HEK293 (cell line): ENCODE measurements around the gene TES.

Experiments
- CTCF ChIA-PET: fragments of 350-600 bp; formaldehyde crosslinking; extraction: SDS; loops from one replicate; lab custom pipeline; 2021; ENCODE audit warnings: antibody characterized with exemption; lab: Yijun Ruan, JAX
- POLR2A ChIA-PET: fragments of 300-600 bp; formaldehyde crosslinking; extraction: SDS; loops from one replicate; lab custom pipeline; 2020; ENCODE audit warnings: antibody characterized with exemption, inconsistent platforms; lab: Yijun Ruan, JAX
- H3K27ac ChIP-seq: fragments of 200-500 bp; sonication (Bioruptor generic); 2 replicates; pipeline ENCODE4 v1.5.1; 2014; ENCODE audit warnings: low read depth, low read length, control low read depth, inconsistent platforms; ENCODE audit errors: extremely low read depth
- H3K36me3 ChIP-seq, 2 experiments: fragments of 200-500 bp in 1 of 2; sonication (Bioruptor generic) in 1 of 2; 1 replicate in 1 of 2; 2 replicates in 1 of 2; pipeline ENCODE4 v1.5.1; 2014 to 2017; ENCODE audit warnings: inconsistent platforms in 2 of 2, low read length in 2 of 2; ENCODE audit not compliant: control insufficient read depth in 2 of 2, insufficient read depth in 1 of 2
- H3K4me1 ChIP-seq: fragments of 200-500 bp; sonication (Bioruptor generic); 2 replicates; pipeline ENCODE4 v1.5.1; 2014; ENCODE audit warnings: mild to moderate bottlenecking, low read length, inconsistent platforms; ENCODE audit not compliant: control insufficient read depth, insufficient read depth
- H3K4me3 ChIP-seq: 2 replicates; pipeline ENCODE4 v1.5.1; 2011; ENCODE audit warnings: low read depth, mild to moderate bottlenecking, control low read depth, low read length, moderate library complexity
- H3K9me3 ChIP-seq: fragments of 200-500 bp; sonication (Bioruptor generic); 2 replicates; pipeline ENCODE4 v1.5.1; 2014; ENCODE audit warnings: low read depth, low read length, inconsistent platforms; ENCODE audit not compliant: control insufficient read depth, insufficient read depth
- BCL11B ChIP-seq: fragments of 450-650 bp; formaldehyde crosslinking; IDR thresholded peaks from 2 replicates; pipeline ENCODE4 v1.5.1; 2016; ENCODE audit warnings: low read depth, missing biosample characterization, missing genetic modification characterization
- KLF1 ChIP-seq: fragments of 450-650 bp; formaldehyde crosslinking; IDR thresholded peaks from 2 replicates; pipeline ENCODE4 v1.5.1; 2016; ENCODE audit warnings: missing biosample characterization, missing genetic modification characterization
- KLF16 ChIP-seq: fragments of 450-650 bp; formaldehyde crosslinking; IDR thresholded peaks from 2 replicates; pipeline ENCODE4 v1.5.1; 2017; ENCODE audit warnings: missing biosample characterization, missing genetic modification characterization
- SALL2 ChIP-seq: fragments of 450-650 bp; formaldehyde crosslinking; IDR thresholded peaks from 2 replicates; pipeline ENCODE4 v1.5.0; 2017; ENCODE audit warnings: missing biosample characterization, mild to moderate bottlenecking, missing genetic modification characterization, borderline replicate concordance
- SP2 ChIP-seq: fragments of 450-650 bp; formaldehyde crosslinking; IDR thresholded peaks from 2 replicates; pipeline ENCODE4 v1.5.1; 2016; ENCODE audit warnings: missing biosample characterization, missing genetic modification characterization
- SP7 ChIP-seq: fragments of 450-650 bp; formaldehyde crosslinking; IDR thresholded peaks from 2 replicates; pipeline ENCODE4 v1.5.1; 2016; ENCODE audit warnings: missing biosample characterization, missing genetic modification characterization
- ZBTB17 ChIP-seq: fragments of 450-650 bp; formaldehyde crosslinking; IDR thresholded peaks from 2 replicates; pipeline ENCODE4 v1.5.1; 2016; ENCODE audit warnings: missing biosample characterization, missing genetic modification characterization
- ZBTB21 ChIP-seq: fragments of 450-650 bp; formaldehyde crosslinking; IDR thresholded peaks from 2 replicates; pipeline ENCODE4 v1.5.1; 2017; ENCODE audit warnings: missing biosample characterization, missing genetic modification characterization
- ZNF10 ChIP-seq: fragments of 450-650 bp; formaldehyde crosslinking; IDR thresholded peaks from 2 replicates; pipeline ENCODE4 v1.5.1; 2017; ENCODE audit warnings: missing biosample characterization, missing genetic modification characterization
- ZNF114 ChIP-seq: fragments of 450-650 bp; formaldehyde crosslinking; IDR thresholded peaks from 2 replicates; pipeline ENCODE4 v1.5.0; 2017; ENCODE audit warnings: missing biosample characterization, missing genetic modification characterization
- ZNF121 ChIP-seq: fragments of 450-650 bp; formaldehyde crosslinking; IDR thresholded peaks from 2 replicates; pipeline ENCODE4 v1.5.1; 2016; ENCODE audit warnings: missing biosample characterization, missing genetic modification characterization
- ZNF146 ChIP-seq: fragments of 450-650 bp; formaldehyde crosslinking; IDR thresholded peaks from 2 replicates; pipeline ENCODE4 v1.5.1; 2016; ENCODE audit warnings: missing biosample characterization, missing genetic modification characterization
- ZNF214 ChIP-seq: fragments of 450-650 bp; formaldehyde crosslinking; IDR thresholded peaks from 2 replicates; pipeline ENCODE4 v1.5.1; 2017; ENCODE audit warnings: missing biosample characterization, mild to moderate bottlenecking, missing genetic modification characterization, borderline replicate concordance
- ZNF24 ChIP-seq: fragments of 450-650 bp; formaldehyde crosslinking; IDR thresholded peaks from 2 replicates; pipeline ENCODE4 v1.5.1; 2016; ENCODE audit warnings: missing biosample characterization, missing genetic modification characterization
- ZNF423 ChIP-seq: fragments of 450-650 bp; formaldehyde crosslinking; IDR thresholded peaks from 2 replicates; pipeline ENCODE4 v1.5.1; 2016; ENCODE audit warnings: missing biosample characterization, missing genetic modification characterization
- ZNF48 ChIP-seq: fragments of 450-650 bp; formaldehyde crosslinking; IDR thresholded peaks from 2 replicates; pipeline ENCODE4 v1.5.1; 2016; ENCODE audit warnings: missing biosample characterization, missing genetic modification characterization
- ZNF510 ChIP-seq: fragments of 450-650 bp; formaldehyde crosslinking; IDR thresholded peaks from 2 replicates; pipeline ENCODE4 v1.5.1; 2018; ENCODE audit warnings: mild to moderate bottlenecking, missing genetic modification characterization, missing biosample characterization; ENCODE audit not compliant: insufficient replicate concordance
- ZNF529 ChIP-seq: fragments of 450-650 bp; formaldehyde crosslinking; IDR thresholded peaks from 2 replicates; pipeline ENCODE4 v1.5.1; 2017; ENCODE audit warnings: missing genetic modification characterization, missing biosample characterization; ENCODE audit not compliant: insufficient replicate concordance
- ZNF555 ChIP-seq: fragments of 450-650 bp; formaldehyde crosslinking; conservative IDR thresholded peaks from 2 replicates; pipeline ENCODE4 v1.5.1; 2017; ENCODE audit warnings: missing biosample characterization, mild to moderate bottlenecking, missing genetic modification characterization, inconsistent platforms
- ZNF561 ChIP-seq: fragments of 450-650 bp; IDR thresholded peaks from 2 replicates; pipeline ENCODE4 v1.5.1; 2018; ENCODE audit warnings: missing biosample characterization, missing genetic modification characterization, borderline replicate concordance
- ZNF610 ChIP-seq: fragments of 450-650 bp; formaldehyde crosslinking; IDR thresholded peaks from 2 replicates; pipeline ENCODE4 v1.5.1; 2016; ENCODE audit warnings: missing biosample characterization, missing genetic modification characterization, borderline replicate concordance
- ZNF626 ChIP-seq: fragments of 450-650 bp; sonication (Bioruptor Pico); formaldehyde crosslinking; IDR thresholded peaks from 2 replicates; pipeline ENCODE4 v1.5.1; 2018; ENCODE audit warnings: missing biosample characterization, missing genetic modification characterization, inconsistent platforms
- ZNF664 ChIP-seq: fragments of 450-650 bp; formaldehyde crosslinking; IDR thresholded peaks from 2 replicates; pipeline ENCODE4 v1.5.1; 2016; ENCODE audit warnings: missing biosample characterization, missing genetic modification characterization
- ZNF677 ChIP-seq: fragments of 450-650 bp; IDR thresholded peaks from 2 replicates; pipeline ENCODE4 v1.5.0; 2018; ENCODE audit warnings: missing biosample characterization, mild to moderate bottlenecking, missing genetic modification characterization, moderate library complexity
- ZNF747 ChIP-seq: fragments of 450-650 bp; formaldehyde crosslinking; IDR thresholded peaks from 2 replicates; pipeline ENCODE4 v1.5.1; 2016; ENCODE audit warnings: missing biosample characterization, missing genetic modification characterization
- ZNF776 ChIP-seq: fragments of 450-650 bp; formaldehyde crosslinking; IDR thresholded peaks from 2 replicates; pipeline ENCODE4 v1.5.0; 2017; ENCODE audit warnings: missing biosample characterization, missing genetic modification characterization, borderline replicate concordance
- ZNF785 ChIP-seq: fragments of 450-650 bp; formaldehyde crosslinking; IDR thresholded peaks from 2 replicates; pipeline ENCODE4 v1.5.1; 2016; ENCODE audit warnings: missing biosample characterization, missing genetic modification characterization
- ZNF830 ChIP-seq: fragments of 450-650 bp; IDR thresholded peaks from 2 replicates; pipeline ENCODE4 v1.5.0; 2018; ENCODE audit warnings: missing biosample characterization, missing genetic modification characterization, low read depth, mild to moderate bottlenecking, moderate library complexity
- TF ChIP-seq, protein P1 (sequence below): sonication (generic); formaldehyde crosslinking; IDR thresholded peaks from 2 replicates; pipeline ENCODE4 v1.8.1; 2022; ENCODE audit warnings: mild to moderate bottlenecking, moderate library complexity, missing genetic modification reagents
- TF ChIP-seq, protein P2 (sequence below): fragments of 450-650 bp; formaldehyde crosslinking; IDR thresholded peaks from 2 replicates; pipeline ENCODE4 v1.5.1; 2016; ENCODE audit warnings: missing biosample characterization, missing genetic modification characterization
- TF ChIP-seq, protein P3 (sequence below): fragments of 450-650 bp; formaldehyde crosslinking; IDR thresholded peaks from 2 replicates; pipeline ENCODE4 v1.5.1; 2016; ENCODE audit warnings: missing biosample characterization, missing genetic modification characterization
- TF ChIP-seq, protein P4 (sequence below): fragments of 450-650 bp; formaldehyde crosslinking; IDR thresholded peaks from 2 replicates; pipeline ENCODE4 v1.5.1; 2016; ENCODE audit warnings: missing biosample characterization, missing genetic modification characterization

Gene TES

DNA sequence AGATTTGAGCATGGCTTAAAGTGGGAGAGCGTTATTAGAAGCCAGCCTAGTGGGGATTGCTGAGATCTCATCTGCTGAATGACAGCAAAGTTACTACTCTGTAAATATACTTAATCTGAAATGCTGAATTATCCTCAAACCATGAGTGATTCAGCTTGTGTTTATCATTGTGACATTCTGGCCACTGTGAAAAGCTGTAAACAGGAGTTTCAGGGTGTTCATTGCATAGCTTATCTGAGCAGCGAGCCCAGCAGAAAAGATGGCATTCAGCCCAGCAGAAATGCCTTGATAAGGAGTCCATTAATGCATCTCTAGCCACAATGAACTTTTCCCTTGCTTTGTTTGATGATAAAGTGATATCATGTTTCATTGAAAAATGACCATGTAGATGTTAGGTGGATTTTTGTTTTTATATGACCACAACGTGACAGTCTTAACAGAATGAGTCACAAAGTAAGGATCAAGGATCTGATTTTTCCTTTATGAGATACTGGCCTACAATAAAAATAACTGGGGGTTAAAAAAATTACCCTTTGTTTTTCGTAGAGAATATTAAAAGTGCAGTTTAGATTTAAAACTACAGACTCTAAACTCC lies 7.8 kb downstream of the TES start (continued):
- no peak for TF ChIP-seq BCL11B (tag by site-specific recombination)
- no peak for TF ChIP-seq ZNF555 (tag by site-specific recombination)
- no peak for TF ChIP-seq ZNF510 (tag by site-specific recombination)
- TF ChIP-seq, protein P1, sequence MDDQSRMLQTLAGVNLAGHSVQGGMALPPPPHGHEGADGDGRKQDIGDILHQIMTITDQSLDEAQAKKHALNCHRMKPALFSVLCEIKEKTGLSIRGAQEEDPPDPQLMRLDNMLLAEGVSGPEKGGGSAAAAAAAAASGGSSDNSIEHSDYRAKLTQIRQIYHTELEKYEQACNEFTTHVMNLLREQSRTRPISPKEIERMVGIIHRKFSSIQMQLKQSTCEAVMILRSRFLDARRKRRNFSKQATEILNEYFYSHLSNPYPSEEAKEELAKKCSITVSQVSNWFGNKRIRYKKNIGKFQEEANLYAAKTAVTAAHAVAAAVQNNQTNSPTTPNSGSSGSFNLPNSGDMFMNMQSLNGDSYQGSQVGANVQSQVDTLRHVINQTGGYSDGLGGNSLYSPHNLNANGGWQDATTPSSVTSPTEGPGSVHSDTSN = no peak
- TF ChIP-seq ZNF830 (tag by site-specific recombination) = no peak
- TF ChIP-seq ZNF114 = no peak
- TF ChIP-seq ZNF423 (tag by site-specific recombination) = no peak
- TF ChIP-seq ZBTB17 (tag by site-specific recombination) = peak; percentile 99
- TF ChIP-seq ZNF214 = no peak
- TF ChIP-seq KLF1 (tag by site-specific recombination) = peak; percentile 89
- TF ChIP-seq KLF16 (tag by site-specific recombination) = peak; percentile 80
- TF ChIP-seq SALL2 (tag by site-specific recombination) = no peak
- peak; percentile 79; the same call in 1 of the 2 replicates for TF ChIP-seq ZNF121 (tag by site-specific recombination)
- TF ChIP-seq ZNF677 (tag by site-specific recombination) = no peak
- TF ChIP-seq ZNF776 (tag by site-specific recombination) = no peak
- TF ChIP-seq, protein P2, sequence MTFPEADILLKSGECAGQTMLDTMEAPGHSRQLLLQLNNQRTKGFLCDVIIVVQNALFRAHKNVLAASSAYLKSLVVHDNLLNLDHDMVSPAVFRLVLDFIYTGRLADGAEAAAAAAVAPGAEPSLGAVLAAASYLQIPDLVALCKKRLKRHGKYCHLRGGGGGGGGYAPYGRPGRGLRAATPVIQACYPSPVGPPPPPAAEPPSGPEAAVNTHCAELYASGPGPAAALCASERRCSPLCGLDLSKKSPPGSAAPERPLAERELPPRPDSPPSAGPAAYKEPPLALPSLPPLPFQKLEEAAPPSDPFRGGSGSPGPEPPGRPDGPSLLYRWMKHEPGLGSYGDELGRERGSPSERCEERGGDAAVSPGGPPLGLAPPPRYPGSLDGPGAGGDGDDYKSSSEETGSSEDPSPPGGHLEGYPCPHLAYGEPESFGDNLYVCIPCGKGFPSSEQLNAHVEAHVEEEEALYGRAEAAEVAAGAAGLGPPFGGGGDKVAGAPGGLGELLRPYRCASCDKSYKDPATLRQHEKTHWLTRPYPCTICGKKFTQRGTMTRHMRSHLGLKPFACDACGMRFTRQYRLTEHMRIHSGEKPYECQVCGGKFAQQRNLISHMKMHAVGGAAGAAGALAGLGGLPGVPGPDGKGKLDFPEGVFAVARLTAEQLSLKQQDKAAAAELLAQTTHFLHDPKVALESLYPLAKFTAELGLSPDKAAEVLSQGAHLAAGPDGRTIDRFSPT = peak; percentile 99
- TF ChIP-seq ZNF747 (tag by site-specific recombination) = no peak

DNA sequence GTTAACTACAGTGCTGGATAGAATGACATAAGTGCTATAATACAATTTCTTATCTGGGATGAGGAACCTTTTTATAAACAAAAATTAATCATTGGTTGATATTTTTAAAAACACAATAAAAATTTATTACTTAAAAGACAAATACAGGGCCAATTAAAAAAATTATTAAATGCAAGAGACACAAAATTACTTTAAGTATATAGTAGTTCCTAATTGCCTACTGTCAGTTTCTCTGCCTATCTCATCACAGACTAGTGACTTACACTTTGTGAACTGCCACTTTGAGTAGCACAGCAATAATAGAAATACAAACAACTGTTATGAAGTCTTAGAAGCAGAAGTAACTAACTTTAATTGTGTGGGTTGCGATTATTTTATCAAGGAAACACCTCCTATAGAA lies 8.4 kb downstream of the TES start:
- POLR2A ChIA-PET = interaction anchor here (0.9 to 1.0 kb wide), 2 partner anchors 8 to 18 kb away, joined by 3 to 10 read pairs; partner anchors contain the start of gene TES
- no peak for TF ChIP-seq SP7
- no peak for TF ChIP-seq ZNF10
- TF ChIP-seq ZNF626 = no peak
- TF ChIP-seq ZNF48 (tag by site-specific recombination) = no peak
- no peak for TF ChIP-seq ZNF785 (tag by site-specific recombination)
- peak; percentile 96 for TF ChIP-seq ZNF664 (tag by site-specific recombination)
- TF ChIP-seq, protein P3, sequence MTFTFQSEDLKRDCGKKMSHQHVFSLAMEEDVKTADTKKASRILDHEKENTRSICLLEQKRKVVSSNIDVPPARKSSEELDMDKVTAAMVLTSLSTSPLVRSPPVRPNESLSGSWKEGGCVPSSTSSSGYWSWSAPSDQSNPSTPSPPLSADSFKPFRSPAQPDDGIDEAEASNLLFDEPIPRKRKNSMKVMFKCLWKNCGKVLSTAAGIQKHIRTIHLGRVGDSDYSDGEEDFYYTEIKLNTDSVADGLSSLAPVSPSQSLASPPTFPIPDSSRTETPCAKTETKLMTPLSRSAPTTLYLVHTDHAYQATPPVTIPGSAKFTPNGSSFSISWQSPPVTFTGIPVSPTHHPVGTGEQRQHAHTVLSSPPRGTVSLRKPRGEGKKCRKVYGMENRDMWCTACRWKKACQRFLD = no peak
- TF ChIP-seq SP2 (tag by site-specific recombination) = no peak
- no peak for TF ChIP-seq ZNF561 (tag by site-specific recombination)
- TF ChIP-seq, protein P4, sequence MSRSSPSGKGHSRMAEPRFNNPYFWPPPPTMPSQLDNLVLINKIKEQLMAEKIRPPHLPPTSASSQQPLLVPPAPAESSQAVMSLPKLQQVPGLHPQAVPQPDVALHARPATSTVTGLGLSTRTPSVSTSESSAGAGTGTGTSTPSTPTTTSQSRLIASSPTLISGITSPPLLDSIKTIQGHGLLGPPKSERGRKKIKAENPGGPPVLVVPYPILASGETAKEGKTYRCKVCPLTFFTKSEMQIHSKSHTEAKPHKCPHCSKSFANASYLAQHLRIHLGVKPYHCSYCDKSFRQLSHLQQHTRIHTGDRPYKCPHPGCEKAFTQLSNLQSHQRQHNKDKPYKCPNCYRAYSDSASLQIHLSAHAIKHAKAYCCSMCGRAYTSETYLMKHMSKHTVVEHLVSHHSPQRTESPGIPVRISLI (tag by site-specific recombination) = peak; percentile 72; the same call in 1 of the 2 replicates
- TF ChIP-seq ZNF610 (tag by site-specific recombination) = no peak
- no peak for TF ChIP-seq ZNF24 (tag by site-specific recombination)
- no peak for TF ChIP-seq ZNF146 (tag by site-specific recombination)
- no peak for TF ChIP-seq ZBTB21
- TF ChIP-seq ZNF529 (tag by site-specific recombination) = no peak
- CTCF ChIA-PET = interaction anchor here (1.0 to 2.4 kb wide), 4 partner anchors 17 to 39 kb away, joined by 4 to 10 read pairs (median 6); no protein-coding TSS in a partner anchor
- no peak overlapping the region for H3K4me3 ChIP-seq
- peak overlapping the region; percentile 67 for H3K27ac ChIP-seq
- peaks cover 44% of the 10 kb centered on the region for H3K4me1 ChIP-seq
- H3K36me3 ChIP-seq = no peaks in the 10 kb centered on the region
- no peaks in the 10 kb centered on the region for H3K9me3 ChIP-seq
